ENCODE measurements around the gene ANGPTL3. TPM values are rescaled to one million over a fixed set of nuclear protein-coding genes. Genes with fewer than 3 reads are reported as not detected.

Gene ANGPTL3
- total RNA-seq, 6 experiments from 2014 or later = not detected

DNA sequence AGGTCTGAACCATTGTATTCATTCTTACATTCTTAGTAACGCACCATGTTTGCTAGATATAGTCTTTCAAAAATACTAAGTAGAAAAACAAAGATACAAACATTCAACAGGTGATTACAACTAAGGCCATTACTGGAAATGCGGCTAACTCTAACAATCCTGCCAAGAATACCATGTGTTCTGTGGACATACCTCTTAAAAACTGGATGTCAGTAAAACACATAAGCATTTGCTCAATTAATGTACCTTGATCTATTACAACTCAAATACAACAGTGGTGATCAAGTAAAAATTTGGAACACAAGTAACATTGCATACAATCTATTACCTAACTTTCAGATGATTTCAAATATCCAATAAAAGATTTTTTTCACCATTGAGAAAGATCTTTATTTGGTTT lies 15.4 kb downstream of the ANGPTL3 start:
- Mint-ChIP-seq H3K27ac (no peak overlapping the region), H3K4me3 (no peak overlapping the region), H3K27me3 (ENCODE audit: insufficient read depth) (no peaks in the 10 kb centered on the region), H3K4me1 (ENCODE audit: low read depth) (peaks cover 38% of the 10 kb centered on the region), H3K9me3 (no peaks in the 10 kb centered on the region), H3K36me3 (ENCODE audit: low read depth) (peaks cover 24% of the 10 kb centered on the region)
- TF ChIP-seq, protein P1, sequence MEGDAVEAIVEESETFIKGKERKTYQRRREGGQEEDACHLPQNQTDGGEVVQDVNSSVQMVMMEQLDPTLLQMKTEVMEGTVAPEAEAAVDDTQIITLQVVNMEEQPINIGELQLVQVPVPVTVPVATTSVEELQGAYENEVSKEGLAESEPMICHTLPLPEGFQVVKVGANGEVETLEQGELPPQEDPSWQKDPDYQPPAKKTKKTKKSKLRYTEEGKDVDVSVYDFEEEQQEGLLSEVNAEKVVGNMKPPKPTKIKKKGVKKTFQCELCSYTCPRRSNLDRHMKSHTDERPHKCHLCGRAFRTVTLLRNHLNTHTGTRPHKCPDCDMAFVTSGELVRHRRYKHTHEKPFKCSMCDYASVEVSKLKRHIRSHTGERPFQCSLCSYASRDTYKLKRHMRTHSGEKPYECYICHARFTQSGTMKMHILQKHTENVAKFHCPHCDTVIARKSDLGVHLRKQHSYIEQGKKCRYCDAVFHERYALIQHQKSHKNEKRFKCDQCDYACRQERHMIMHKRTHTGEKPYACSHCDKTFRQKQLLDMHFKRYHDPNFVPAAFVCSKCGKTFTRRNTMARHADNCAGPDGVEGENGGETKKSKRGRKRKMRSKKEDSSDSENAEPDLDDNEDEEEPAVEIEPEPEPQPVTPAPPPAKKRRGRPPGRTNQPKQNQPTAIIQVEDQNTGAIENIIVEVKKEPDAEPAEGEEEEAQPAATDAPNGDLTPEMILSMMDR (IDR thresholded peaks at IDR 0.05) = no peak
- DNase-seq = no peak

DNA sequence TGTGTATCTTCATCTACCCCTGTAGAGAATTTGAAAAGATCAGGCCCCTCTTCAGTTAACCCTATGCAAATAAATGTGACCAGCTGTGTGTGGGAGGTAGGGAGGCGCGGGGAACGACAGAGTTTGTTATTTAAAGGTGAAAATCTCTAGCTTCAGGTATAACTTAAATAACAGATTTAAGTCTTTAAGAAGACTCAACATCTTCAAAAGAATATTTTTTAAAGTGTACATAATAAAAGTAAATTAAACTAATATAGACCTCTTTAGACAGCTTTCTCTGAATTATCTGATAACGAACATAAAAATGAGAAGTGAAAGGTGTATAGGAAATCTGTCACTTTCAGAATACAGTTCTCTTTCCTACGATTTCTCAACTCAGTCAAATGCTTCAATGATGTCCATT lies 16.0 kb downstream of the ANGPTL3 start:
- TF ChIP-seq, protein P1 (IDR thresholded peaks at IDR 0.05) = no peak
- no peaks in the 10 kb centered on the region for H3K9me3 Mint-ChIP-seq
- DNase-seq = no peak
- H3K36me3 Mint-ChIP-seq (ENCODE audit: low read depth) = peaks cover 30% of the 10 kb centered on the region
- H3K4me3 Mint-ChIP-seq = no peak overlapping the region; the same call in 1 of the 2 replicates
- no peaks in the 10 kb centered on the region for H3K27me3 Mint-ChIP-seq (ENCODE audit: insufficient read depth)
- H3K4me1 Mint-ChIP-seq (ENCODE audit: low read depth) = peaks cover 40% of the 10 kb centered on the region
- peak overlapping the region; percentile 53; the same call in 1 of the 2 replicates for H3K27ac Mint-ChIP-seq

DNA sequence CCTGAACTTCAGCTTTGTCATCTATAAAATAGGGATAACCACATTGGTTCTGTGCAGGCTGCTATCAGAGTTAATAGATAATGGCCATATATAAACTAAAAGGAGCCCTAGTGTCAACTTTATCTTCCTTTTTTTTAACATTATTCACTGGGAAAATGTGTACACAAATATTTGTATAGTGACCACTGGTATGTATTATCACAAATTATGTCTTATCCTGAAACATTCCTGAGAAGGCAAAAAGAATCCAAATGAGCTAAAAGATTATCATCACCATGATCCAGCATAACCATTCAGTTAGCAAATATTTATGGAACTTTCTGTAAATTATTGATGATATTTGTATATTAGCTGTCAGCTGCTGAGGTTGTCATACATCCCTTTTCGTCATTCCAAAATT lies 16.6 kb downstream of the ANGPTL3 start:
- TF ChIP-seq, protein P1 (IDR thresholded peaks at IDR 0.05) = no peak
- Mint-ChIP-seq H3K9me3 (no peaks in the 10 kb centered on the region), H3K27ac (peak overlapping the region; percentile 59; the same call in 1 of the 2 replicates), H3K27me3 (ENCODE audit: insufficient read depth) (no peaks in the 10 kb centered on the region), H3K4me1 (ENCODE audit: low read depth) (peaks cover 40% of the 10 kb centered on the region), H3K36me3 (ENCODE audit: low read depth) (peaks cover 32% of the 10 kb centered on the region), H3K4me3 (peak overlapping the region; percentile 10; the same call in 1 of the 2 replicates)
- peak; percentile 26 for DNase-seq

DNA sequence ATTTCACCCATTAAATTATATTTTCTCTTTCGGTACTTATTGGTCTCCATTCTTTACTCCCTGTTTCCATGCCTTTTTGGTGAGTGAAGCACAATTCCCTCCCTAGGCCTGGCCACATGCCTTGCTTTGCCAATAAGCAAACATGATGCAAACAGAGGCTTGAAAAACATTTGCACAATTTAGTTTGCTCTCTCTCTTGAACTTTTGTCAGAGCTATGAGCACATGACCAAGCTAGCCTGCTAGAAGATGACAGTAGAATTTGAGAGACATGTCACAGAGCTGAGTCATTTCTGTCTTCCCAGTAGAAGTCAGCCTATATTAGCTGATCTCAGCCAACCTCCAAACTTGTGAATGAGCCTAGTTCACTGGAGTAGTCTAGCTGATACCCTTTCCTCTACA lies 24.6 kb downstream of the ANGPTL3 start:
- Mint-ChIP-seq H3K4me3 (peak overlapping the region; percentile 41; the same call in 1 of the 2 replicates), H3K27me3 (ENCODE audit: insufficient read depth) (no peaks in the 10 kb centered on the region), H3K4me1 (ENCODE audit: low read depth) (peaks cover 60% of the 10 kb centered on the region), H3K36me3 (ENCODE audit: low read depth) (peaks cover 32% of the 10 kb centered on the region), H3K27ac (peak overlapping the region; percentile 83), H3K9me3 (no peaks in the 10 kb centered on the region)
- TF ChIP-seq, protein P1 (IDR thresholded peaks at IDR 0.05) = no peak
- peak; percentile 97 for DNase-seq

DNA sequence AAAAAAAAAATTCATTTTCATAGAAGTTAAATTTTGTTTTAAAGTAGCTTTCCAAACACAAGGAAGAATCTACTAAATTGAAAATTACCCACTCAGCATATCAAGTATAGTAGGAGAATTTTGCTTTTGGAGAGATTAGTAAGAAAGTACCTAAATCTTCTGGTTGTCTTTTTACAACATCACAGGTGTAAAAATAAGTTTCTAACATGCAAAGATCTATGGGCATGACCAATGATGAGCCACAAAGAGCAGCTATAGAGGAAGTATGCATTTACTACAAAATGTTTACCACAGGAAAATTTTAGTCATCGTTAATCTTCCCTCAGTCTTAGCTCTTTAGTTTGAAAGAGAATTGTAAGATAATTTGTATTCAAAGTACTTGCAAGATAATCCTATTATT lies 28.1 kb downstream of the ANGPTL3 start:
- peaks cover 17% of the 10 kb centered on the region for H3K36me3 Mint-ChIP-seq (ENCODE audit: low read depth)
- TF ChIP-seq, protein P1 (IDR thresholded peaks at IDR 0.05) = no peak
- H3K27me3 Mint-ChIP-seq (ENCODE audit: insufficient read depth) = no peaks in the 10 kb centered on the region
- H3K9me3 Mint-ChIP-seq = no peaks in the 10 kb centered on the region
- no peak for DNase-seq
- H3K4me1 Mint-ChIP-seq (ENCODE audit: low read depth) = peaks cover 49% of the 10 kb centered on the region
- H3K27ac Mint-ChIP-seq = no peak overlapping the region
- H3K4me3 Mint-ChIP-seq = no peak overlapping the region

DNA sequence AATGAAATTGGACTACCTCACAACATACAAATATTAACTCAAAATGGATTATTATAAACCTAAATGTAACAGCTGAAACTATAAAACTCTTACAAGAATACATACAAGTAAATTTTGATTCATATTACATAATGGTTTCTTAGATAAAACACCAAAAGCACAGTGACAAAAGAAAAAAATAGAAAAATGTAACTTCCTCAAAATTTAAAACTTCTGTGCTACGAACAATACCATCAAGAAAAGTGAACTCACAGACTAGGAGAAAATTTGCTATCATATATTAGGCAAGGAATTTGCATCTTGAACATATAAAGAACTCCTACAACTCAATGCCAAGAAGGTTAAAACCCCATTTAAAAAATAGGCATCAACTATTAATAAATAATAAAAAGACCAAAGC lies 31.2 kb downstream of the ANGPTL3 start:
- no peak for DNase-seq
- Mint-ChIP-seq H3K36me3 (ENCODE audit: low read depth) (peaks cover 40% of the 10 kb centered on the region), H3K27ac (no peak overlapping the region), H3K27me3 (ENCODE audit: insufficient read depth) (no peaks in the 10 kb centered on the region), H3K4me1 (ENCODE audit: low read depth) (peaks cover 27% of the 10 kb centered on the region), H3K4me3 (no peak overlapping the region), H3K9me3 (peaks cover 6% of the 10 kb centered on the region; the same call in 1 of the 2 replicates)
- TF ChIP-seq, protein P1 (IDR thresholded peaks at IDR 0.05) = no peak

Data from HFFc6 (cell line).